K562 (cell line): ENCODE results near the gene FMN1. TPM values are rescaled to one million over a fixed set of nuclear protein-coding genes. Genes with fewer than 3 reads are reported as not detected.

Experiments
- ATAC-seq: fragments of 200-7000 bp; cut with Tn5 transposase; 3 replicates; pipeline ENCODE4 v1.9.1; 2020; ENCODE audit warnings: moderate library complexity
- BruUV-seq: library from RNA; stranded (reverse); fragments of 400-500 nt; replicated peaks from 2 replicates; lab custom pipeline; 2021; lab: Mats Ljungman, UMichigan
- CTCF ChIA-PET: fragments of 300-600 bp; formaldehyde crosslinking; extraction: SDS; loops from one replicate; lab custom pipeline; 2021; ENCODE audit warnings: low intra/inter-chr PET ratio; lab: Yijun Ruan, JAX
- POLR2A ChIA-PET: fragments of 300-600, 350-650 bp; sonication (Branson Sonifier 250); formaldehyde crosslinking; extraction: SDS; loops from one replicate; lab custom pipeline; 2021; ENCODE audit warnings: antibody characterized with exemption, inconsistent platforms; lab: Yijun Ruan, JAX
- DNase-seq, 4 experiments: peaks; one replicate each; pipeline versions ENCODE4 v3.0.0 to v3.0.0-alpha.2; 2011 to 2018; ENCODE audit warnings: low spot score in 3 of 4, mixed read lengths in 3 of 4; ENCODE audit errors: extremely low read depth in 1 of 4
- FAIRE-seq: peaks from 2 replicates; lab custom pipeline; 2011; peaks lifted over from hg19 to GRCh38; lab: Jason Lieb, UNC
- H2AFZ ChIP-seq: 2 replicates; pipeline ENCODE4 v1.6.0; 2011; ENCODE audit warnings: low read depth, low read length, control low read depth, inconsistent platforms
- H3K27ac ChIP-seq: fragments of 200-600 bp; 3 replicates; pipeline ENCODE4 v1.8.0; 2011; ENCODE audit warnings: low read depth, mild to moderate bottlenecking, control low read depth, inconsistent platforms, low read length, moderate library complexity, mixed read lengths; ENCODE audit errors: extremely low read depth
- H3K27me3 ChIP-seq, 2 experiments: fragments of 300-600 bp in 1 of 2; 2 replicates in 1 of 2; 3 replicates in 1 of 2; pipeline versions ENCODE4 v1.6.0 to v1.8.0; 2011; ENCODE audit warnings: inconsistent platforms in 2 of 2, low read length in 2 of 2, mild to moderate bottlenecking in 1 of 2, mixed read lengths in 1 of 2, moderate library complexity in 1 of 2; ENCODE audit not compliant: control insufficient read depth in 2 of 2, insufficient read depth in 2 of 2
- H3K36me3 ChIP-seq: fragments of 300-600 bp; 3 replicates; pipeline ENCODE4 v1.8.0; 2011; ENCODE audit warnings: mild to moderate bottlenecking, low read length, inconsistent platforms; ENCODE audit not compliant: control insufficient read depth, insufficient read depth
- H3K4me1 ChIP-seq, 2 experiments: fragments of 200-600 bp in 1 of 2; replicated peaks in 1 of 2; 2 replicates in 1 of 2; 3 replicates in 1 of 2; pipeline versions ENCODE4 v1.5.1 to v1.8.0; 2011; ENCODE audit warnings: inconsistent platforms in 2 of 2, low read length in 2 of 2, mild to moderate bottlenecking in 1 of 2, mixed read lengths in 1 of 2, moderate library complexity in 1 of 2; ENCODE audit not compliant: control insufficient read depth in 2 of 2, insufficient read depth in 2 of 2
- H3K4me2 ChIP-seq: 2 replicates; pipeline ENCODE4 v1.6.1; 2011; ENCODE audit warnings: low read length, control low read depth, inconsistent platforms, mixed read lengths; ENCODE audit not compliant: insufficient read depth
- H3K4me3 ChIP-seq: fragments of 200-600 bp; sonication (generic), shearing (Covaris generic); 2 replicates; pipeline ENCODE4 v1.5.1; 2016; ENCODE audit warnings: control low read depth, inconsistent platforms
- H3K79me2 ChIP-seq: fragments of 200-600 bp; 3 replicates; pipeline ENCODE4 v1.8.0; 2011; ENCODE audit warnings: low read length, inconsistent platforms; ENCODE audit not compliant: control insufficient read depth, insufficient read depth
- H3K9ac ChIP-seq, 2 experiments: 2 replicates each; pipeline versions ENCODE4 v1.6.0 to v1.6.1; 2011; ENCODE audit warnings: low read depth in 2 of 2, low read length in 2 of 2, control low read depth in 1 of 2, inconsistent platforms in 1 of 2, mild to moderate bottlenecking in 1 of 2, mixed read lengths in 1 of 2; ENCODE audit not compliant: insufficient read depth in 1 of 2
- H3K9me1 ChIP-seq: one replicate; pipeline ENCODE4 v1.6.0; 2011; ENCODE audit warnings: inconsistent platforms, mild to moderate bottlenecking, low read length, moderate library complexity; ENCODE audit not compliant: control insufficient read depth, insufficient read depth
- H3K9me3 ChIP-seq: replicated peaks from 2 replicates; pipeline ENCODE4 v1.5.1; 2011; ENCODE audit warnings: low read depth, low read length, inconsistent platforms; ENCODE audit not compliant: control insufficient read depth, insufficient read depth
- H4K20me1 ChIP-seq: replicated peaks from 2 replicates; pipeline ENCODE4 v1.6.1; 2011; ENCODE audit warnings: low read length, inconsistent platforms, mixed read lengths; ENCODE audit not compliant: control insufficient read depth, insufficient read depth
- CXXC5 ChIP-seq: fragments of 250-450 bp; sonication (Bioruptor Pico); IDR thresholded peaks from 2 replicates; pipeline ENCODE4 v1.8.0; 2022; ENCODE audit warnings: inconsistent platforms, mild to moderate bottlenecking, moderate library complexity
- EGR1 ChIP-seq: fragments of 450-650 bp; conservative IDR thresholded peaks from 2 replicates; pipeline ENCODE4 v1.6.1; 2017; ENCODE audit warnings: mild to moderate bottlenecking
- GTF2F1 ChIP-seq: IDR thresholded peaks from 2 replicates; pipeline ENCODE4 v1.6.1; 2011; ENCODE audit warnings: low read depth, low read length, improper control_type of control experiment
- MYNN ChIP-seq, 2 experiments: sonication (generic); formaldehyde crosslinking in 1 of 2; IDR thresholded peaks; 2 replicates each; pipeline versions ENCODE4 v1.5.0 to v1.6.1; 2016 to 2020; ENCODE audit warnings: antibody characterized with exemption in 1 of 2, missing genetic modification reagents in 1 of 2
- U2AF2 ChIP-seq: fragments of 200-400 bp; formaldehyde crosslinking; optimal IDR thresholded peaks from 2 replicates; pipeline ENCODE3; 2017; ENCODE audit warnings: low read depth, mild to moderate bottlenecking, low read length
- ZNF282 ChIP-seq: sonication (generic); formaldehyde crosslinking; IDR thresholded peaks from 2 replicates; pipeline ENCODE4 v1.8.1; 2023; ENCODE audit warnings: missing genetic modification reagents
- WGBS: fragments of 100-300 bp; shearing (Covaris generic); methylation state at CpG from one replicate; pipeline ENCODE4 v1.1.6; 2016; ENCODE audit warnings: low coverage, mixed read lengths; ENCODE audit not compliant: insufficient coverage; ENCODE audit errors: missing lambda C conversion rate; 5-methylcytosine and 5-hydroxymethylcytosine counted together
- in situ Hi-C: fragments of 300-500 bp; cut with MboI; formaldehyde crosslinking; loops from 4 replicates; pipeline ENCODE4 v1.15.0; 2018; ENCODE audit warnings: inconsistent platforms, mixed read lengths
- intact Hi-C: fragments of 100-400 bp; cut with micrococcal nuclease; formaldehyde crosslinking; loops from 2 replicates; pipeline ENCODE4 v1.14.2; 2022
- polyA plus RNA-seq, 8 experiments: library from polyadenylated mRNA; depleted of rRNA in 4 of 8; stranded (reverse) in 5 of 8; unstranded in 3 of 8; fragments of >200 nt; fragmentation: Nextera tagmentation in 2 of 8; fragmentation: Illumina TruSeq in 1 of 8; extraction: Ambion mirVana in 2 of 8; extraction: Trizol in 1 of 8; gene quantifications; 2 replicates each; pipeline versions ENCODE4 v1.2.1 to v1.2.3, GENCODE V29; 2011 to 2014; ENCODE audit warnings: inconsistent platforms in 1 of 8, missing spikeins in 1 of 8
- total RNA-seq, 7 experiments: library from RNA; depleted of rRNA in 6 of 7; stranded (reverse); fragments of >200 nt in 6 of 7; fragmentation: Illumina TruSeq in 2 of 7; extraction: Trizol in 2 of 7; gene quantifications; 2 replicates each; pipeline versions ENCODE4 v1.2.1 to v1.2.3, GENCODE V29; 2011 to 2021; ENCODE audit warnings: low replicate concordance in 1 of 7
- TF ChIP-seq, protein P1 (sequence below): sonication (generic); formaldehyde crosslinking; IDR thresholded peaks from 2 replicates; pipeline ENCODE4 v1.4.0; 2020; ENCODE audit warnings: mild to moderate bottlenecking, missing genetic modification reagents
- TF ChIP-seq, protein P2 (sequence below): sonication (generic); formaldehyde crosslinking; IDR thresholded peaks from 2 replicates; pipeline ENCODE4 v1.8.0; 2022; ENCODE audit warnings: mild to moderate bottlenecking, missing genetic modification reagents

FMN1 gene
- total and polyA plus RNA-seq, 9 of the 15 experiments (the other 6 are each of a cell fraction or from before 2014, with no cell fraction given) = 0.03 to 0.07 (median 0.04) TPM; not detected in 6

DNA sequence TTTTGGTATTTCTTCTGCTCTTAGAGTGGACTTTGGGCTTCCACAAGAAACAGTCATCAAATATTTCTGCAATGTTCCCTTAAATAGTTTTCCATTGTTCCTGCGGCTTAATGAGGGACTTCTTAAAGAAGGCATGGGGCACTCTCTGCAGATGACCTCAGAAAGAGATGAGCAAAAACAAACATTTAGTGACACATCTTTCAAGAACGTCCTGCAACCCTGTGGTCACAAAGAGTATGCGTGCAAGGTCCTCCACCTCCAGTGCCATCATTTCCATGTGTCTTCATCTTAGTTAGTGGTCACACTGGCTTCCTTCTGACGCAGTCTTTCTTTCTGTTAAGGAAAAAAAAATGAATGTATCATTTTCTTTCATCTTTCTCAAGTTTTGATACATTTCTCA, 420.5 kb downstream of the FMN1 start (continued):
- TF ChIP-seq, protein P1, sequence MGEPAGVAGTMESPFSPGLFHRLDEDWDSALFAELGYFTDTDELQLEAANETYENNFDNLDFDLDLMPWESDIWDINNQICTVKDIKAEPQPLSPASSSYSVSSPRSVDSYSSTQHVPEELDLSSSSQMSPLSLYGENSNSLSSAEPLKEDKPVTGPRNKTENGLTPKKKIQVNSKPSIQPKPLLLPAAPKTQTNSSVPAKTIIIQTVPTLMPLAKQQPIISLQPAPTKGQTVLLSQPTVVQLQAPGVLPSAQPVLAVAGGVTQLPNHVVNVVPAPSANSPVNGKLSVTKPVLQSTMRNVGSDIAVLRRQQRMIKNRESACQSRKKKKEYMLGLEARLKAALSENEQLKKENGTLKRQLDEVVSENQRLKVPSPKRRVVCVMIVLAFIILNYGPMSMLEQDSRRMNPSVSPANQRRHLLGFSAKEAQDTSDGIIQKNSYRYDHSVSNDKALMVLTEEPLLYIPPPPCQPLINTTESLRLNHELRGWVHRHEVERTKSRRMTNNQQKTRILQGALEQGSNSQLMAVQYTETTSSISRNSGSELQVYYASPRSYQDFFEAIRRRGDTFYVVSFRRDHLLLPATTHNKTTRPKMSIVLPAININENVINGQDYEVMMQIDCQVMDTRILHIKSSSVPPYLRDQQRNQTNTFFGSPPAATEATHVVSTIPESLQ (CRISPR knock-in tag) = no peak
- TF ChIP-seq GTF2F1 = no peak

DNA sequence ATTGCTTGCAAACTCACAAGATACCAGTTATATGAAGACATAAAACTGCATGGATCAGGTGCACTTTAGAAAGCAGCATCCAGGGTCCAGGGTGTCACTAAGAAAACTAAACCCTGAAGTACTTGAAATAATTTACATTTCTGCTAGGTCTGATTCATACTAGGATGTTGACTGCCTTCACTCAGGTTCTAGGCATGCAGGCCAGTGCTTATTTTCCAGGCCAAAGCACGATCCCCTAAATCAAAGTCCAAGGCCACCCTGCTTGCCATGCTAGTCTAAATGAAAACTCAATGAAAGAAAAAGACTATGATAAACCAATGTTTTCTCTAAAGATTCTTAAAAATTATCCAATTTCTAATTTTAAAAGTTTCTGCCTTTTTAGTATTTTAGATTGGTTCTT, 427.3 kb downstream of the FMN1 start:
- no peak overlapping the region for H2AFZ ChIP-seq
- no peaks in the 10 kb centered on the region for H4K20me1 ChIP-seq
- 0% methylated on average over 1 of the region's 1 CpG for WGBS
- H3K4me2 ChIP-seq = no peak overlapping the region
- H3K4me3 ChIP-seq = no peak overlapping the region
- no TSS peak for BruUV-seq
- H3K9me1 ChIP-seq = no peaks in the 10 kb centered on the region
- TF ChIP-seq MYNN (IDR thresholded peaks at IDR 0.05) = no peak
- TF ChIP-seq MYNN (CRISPR knock-in tag; IDR thresholded peaks at IDR 0.05) = no peak
- no peak for TF ChIP-seq EGR1
- TF ChIP-seq ZNF282 (CRISPR knock-in tag) = no peak
- no peak for TF ChIP-seq U2AF2
- no peak for TF ChIP-seq CXXC5 (CRISPR knock-in tag)
- TF ChIP-seq, protein P2, sequence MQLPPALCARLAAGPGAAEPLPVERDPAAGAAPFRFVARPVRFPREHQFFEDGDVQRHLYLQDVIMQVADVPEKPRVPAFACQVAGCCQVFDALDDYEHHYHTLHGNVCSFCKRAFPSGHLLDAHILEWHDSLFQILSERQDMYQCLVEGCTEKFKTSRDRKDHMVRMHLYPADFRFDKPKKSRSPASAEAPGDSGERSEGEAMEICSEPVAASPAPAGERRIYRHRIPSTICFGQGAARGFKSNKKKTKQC (CRISPR knock-in tag) = no peak
- no peaks in the 10 kb centered on the region for H3K9me3 ChIP-seq
- peaks cover 0 to 2% of the 10 kb centered on the region in 2 experiments; a peak in 3 of 5 replicates for H3K27me3 ChIP-seq
- H3K4me1 ChIP-seq = no peaks in the 10 kb centered on the region
- FAIRE-seq (no peak), DNase-seq (no peak), ATAC-seq (no peak)
- POLR2A ChIA-PET = no interaction called here
- no peaks in the 10 kb centered on the region for H3K36me3 ChIP-seq
- no peaks in the 10 kb centered on the region for H3K79me2 ChIP-seq
- H3K9ac ChIP-seq = no peak overlapping the region
- in situ Hi-C loops = no loop called here
- no peak overlapping the region for H3K27ac ChIP-seq
- intact Hi-C loops = no loop called here
- CTCF ChIA-PET = no interaction called here
